NB4 (cell line): ENCODE data around the gene MADD.

Experiments used
- POLR2A ChIP-seq: IDR thresholded peaks from 2 replicates; pipeline ENCODE4 v1.6.1; 2011; ENCODE audit warnings: mild to moderate bottlenecking; ENCODE audit not compliant: insufficient read length; ENCODE audit errors: extremely low read depth
- TF ChIP-seq, protein P1 (sequence below): IDR thresholded peaks from one replicate; pipeline ENCODE4 v1.5.1; 2012; ENCODE audit warnings: low read depth, low read length

DNA sequence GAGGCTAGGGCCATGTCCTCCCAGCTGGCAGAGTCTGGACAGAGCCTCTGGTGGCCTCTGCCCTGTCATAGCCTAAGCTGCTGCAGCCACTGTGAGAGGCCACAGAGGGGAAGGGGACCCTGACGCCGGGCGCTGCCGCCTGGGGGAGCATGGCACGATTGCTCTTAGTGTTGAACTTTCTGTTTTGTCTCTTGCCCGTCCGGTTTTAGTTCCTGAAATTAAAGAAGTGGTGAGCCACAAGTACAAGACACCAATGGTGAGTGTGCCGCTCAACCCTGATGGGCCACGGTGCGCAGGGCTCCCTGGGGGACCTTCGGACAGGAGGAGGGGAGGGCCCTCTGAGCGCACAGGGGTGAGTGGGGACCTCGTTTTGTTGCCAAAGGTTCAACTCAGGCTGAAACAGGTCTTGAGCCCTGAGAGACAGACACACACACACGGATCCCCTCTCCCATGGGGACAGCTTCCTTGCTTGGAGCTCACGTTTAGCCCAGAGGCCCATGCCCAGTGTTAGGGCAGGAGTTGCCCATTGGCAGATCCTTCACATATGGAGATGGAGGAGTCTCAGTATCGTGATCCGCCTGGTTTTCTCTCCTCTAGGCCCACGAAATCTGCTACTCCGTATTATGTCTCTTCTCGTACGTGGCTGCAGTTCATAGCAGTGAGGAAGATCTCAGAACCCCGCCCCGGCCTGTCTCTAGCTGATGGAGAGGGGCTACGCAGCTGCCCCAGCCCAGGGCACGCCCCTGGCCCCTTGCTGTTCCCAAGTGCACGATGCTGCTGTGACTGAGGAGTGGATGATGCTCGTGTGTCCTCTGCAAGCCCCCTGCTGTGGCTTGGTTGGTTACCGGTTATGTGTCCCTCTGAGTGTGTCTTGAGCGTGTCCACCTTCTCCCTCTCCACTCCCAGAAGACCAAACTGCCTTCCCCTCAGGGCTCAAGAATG is 58.8 kb downstream of the MADD start:
- TF ChIP-seq, protein P1, sequence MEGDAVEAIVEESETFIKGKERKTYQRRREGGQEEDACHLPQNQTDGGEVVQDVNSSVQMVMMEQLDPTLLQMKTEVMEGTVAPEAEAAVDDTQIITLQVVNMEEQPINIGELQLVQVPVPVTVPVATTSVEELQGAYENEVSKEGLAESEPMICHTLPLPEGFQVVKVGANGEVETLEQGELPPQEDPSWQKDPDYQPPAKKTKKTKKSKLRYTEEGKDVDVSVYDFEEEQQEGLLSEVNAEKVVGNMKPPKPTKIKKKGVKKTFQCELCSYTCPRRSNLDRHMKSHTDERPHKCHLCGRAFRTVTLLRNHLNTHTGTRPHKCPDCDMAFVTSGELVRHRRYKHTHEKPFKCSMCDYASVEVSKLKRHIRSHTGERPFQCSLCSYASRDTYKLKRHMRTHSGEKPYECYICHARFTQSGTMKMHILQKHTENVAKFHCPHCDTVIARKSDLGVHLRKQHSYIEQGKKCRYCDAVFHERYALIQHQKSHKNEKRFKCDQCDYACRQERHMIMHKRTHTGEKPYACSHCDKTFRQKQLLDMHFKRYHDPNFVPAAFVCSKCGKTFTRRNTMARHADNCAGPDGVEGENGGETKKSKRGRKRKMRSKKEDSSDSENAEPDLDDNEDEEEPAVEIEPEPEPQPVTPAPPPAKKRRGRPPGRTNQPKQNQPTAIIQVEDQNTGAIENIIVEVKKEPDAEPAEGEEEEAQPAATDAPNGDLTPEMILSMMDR, result no peak
- TF ChIP-seq POLR2A, result no peak
